SK-N-SH (cell line): Measurements from ENCODE around the gene PARN. TPM values are rescaled to one million over a fixed set of nuclear protein-coding genes. Genes with fewer than 3 reads are reported as not detected.

Source experiments
- CTCF ChIA-PET: fragments of 300-600, 350-600 bp; formaldehyde crosslinking; extraction: SDS; loops from one replicate; lab custom pipeline; 2021; lab: Yijun Ruan, JAX
- POLR2A ChIA-PET: fragments of 350-600 bp; sonication (Branson Sonifier 250); formaldehyde crosslinking; extraction: SDS; loops from one replicate; lab custom pipeline; 2020; ENCODE audit warnings: antibody characterized with exemption, inconsistent platforms; lab: Yijun Ruan, JAX
- DNase-seq: peaks from one replicate; pipeline ENCODE4 v3.0.0; 2012
- H2AFZ ChIP-seq: fragments of 200-600 bp; sonication (generic); 2 replicates; pipeline ENCODE4 v1.8.1; 2016; ENCODE audit warnings: antibody characterized with exemption, mild to moderate bottlenecking, low read depth
- H3F3A ChIP-seq: fragments of 200-600 bp; sonication (generic); replicated peaks from 2 replicates; pipeline ENCODE3; 2016; ENCODE audit warnings: antibody characterized with exemption, mild to moderate bottlenecking; ENCODE audit not compliant: insufficient read depth
- H3K27ac ChIP-seq, 2 experiments: fragments of 200-500 bp in 1 of 2; fragments of 200-600 bp in 1 of 2; sonication (Bioruptor generic) in 1 of 2; sonication (generic), shearing (Covaris generic) in 1 of 2; 2 replicates each; pipeline versions ENCODE4 v1.5.1 to v1.6.1; 2014 to 2016; ENCODE audit warnings: low read depth in 2 of 2, inconsistent platforms in 1 of 2, low read length in 1 of 2, mild to moderate bottlenecking in 1 of 2, mixed read lengths in 1 of 2
- H3K27me3 ChIP-seq: fragments of 200-600 bp; sonication (generic), shearing (Covaris generic); 2 replicates; pipeline ENCODE4 v1.6.1; 2016; ENCODE audit warnings: mixed run types; ENCODE audit not compliant: insufficient read depth
- H3K36me3 ChIP-seq, 2 experiments: fragments of 200-500 bp in 1 of 2; fragments of 200-600 bp in 1 of 2; sonication (Bioruptor generic) in 1 of 2; sonication (generic) in 1 of 2; replicated peaks in 1 of 2; 2 replicates each; pipeline versions ENCODE3 to v1.5.1; 2014 to 2016; ENCODE audit warnings: low read length in 1 of 2, mild to moderate bottlenecking in 1 of 2; ENCODE audit not compliant: insufficient read depth in 2 of 2, control insufficient read depth in 1 of 2
- H3K4me1 ChIP-seq, 2 experiments: fragments of 200-500 bp in 1 of 2; fragments of 200-600 bp in 1 of 2; sonication (Bioruptor generic) in 1 of 2; sonication (generic), shearing (Covaris generic) in 1 of 2; 2 replicates each; pipeline versions ENCODE4 v1.5.1 to v1.6.1; 2014 to 2016; ENCODE audit warnings: low read depth in 1 of 2, low read length in 1 of 2, mixed run types in 1 of 2; ENCODE audit not compliant: insufficient read depth in 2 of 2, control insufficient read depth in 1 of 2
- H3K4me2 ChIP-seq: fragments of 200-600 bp; sonication (generic), shearing (Covaris generic); 2 replicates; pipeline ENCODE4 v1.6.1; 2017; ENCODE audit warnings: mixed run types
- H3K4me3 ChIP-seq, 2 experiments: fragments of 200-500 bp in 1 of 2; fragments of 200-600 bp in 1 of 2; sonication (Bioruptor generic) in 1 of 2; sonication (generic), shearing (Covaris generic) in 1 of 2; 2 replicates each; pipeline versions ENCODE4 v1.5.1 to v1.8.1; 2014 to 2016; ENCODE audit warnings: low read depth in 2 of 2, inconsistent platforms in 1 of 2, low read length in 1 of 2, mild to moderate bottlenecking in 1 of 2, mixed read lengths in 1 of 2, moderate library complexity in 1 of 2
- H3K79me2 ChIP-seq: fragments of 200-600 bp; sonication (generic); 2 replicates; pipeline ENCODE4 v1.8.1; 2017; ENCODE audit warnings: mild to moderate bottlenecking; ENCODE audit not compliant: insufficient read depth
- H3K9ac ChIP-seq: fragments of 200-600 bp; sonication (generic); 2 replicates; pipeline ENCODE4 v1.6.1; 2017; ENCODE audit warnings: mixed run types
- H3K9me2 ChIP-seq: fragments of 200-600 bp; sonication (generic); 2 replicates; pipeline ENCODE4 v1.6.1; 2017; ENCODE audit warnings: mixed run types
- H3K9me3 ChIP-seq: fragments of 200-600 bp; sonication (generic); 2 replicates; pipeline ENCODE4 v1.6.1; 2017; ENCODE audit warnings: mixed run types, mild to moderate bottlenecking, moderate library complexity
- H4K20me1 ChIP-seq: fragments of 200-600 bp; sonication (generic); 2 replicates; pipeline ENCODE4 v1.6.1; 2017; ENCODE audit warnings: mild to moderate bottlenecking, mixed run types; ENCODE audit not compliant: insufficient read depth
- EP300 ChIP-seq, 2 experiments: IDR thresholded peaks; 2 replicates each; pipeline versions ENCODE4 v1.4.0 to v1.6.1; 2012; ENCODE audit warnings: borderline replicate concordance in 1 of 2, low read depth in 1 of 2, low read length in 1 of 2
- FOSL2 ChIP-seq: IDR thresholded peaks from 2 replicates; pipeline ENCODE4 v1.4.0; 2012; ENCODE audit warnings: low read depth, mild to moderate bottlenecking, moderate library complexity, borderline replicate concordance
- FOXM1 ChIP-seq: IDR thresholded peaks from 2 replicates; pipeline ENCODE4 v1.4.0; 2012; ENCODE audit warnings: low read depth, mild to moderate bottlenecking
- GABPA ChIP-seq: IDR thresholded peaks from 2 replicates; pipeline ENCODE4 v1.4.0; 2012; ENCODE audit warnings: low read depth, mild to moderate bottlenecking
- JUND ChIP-seq: IDR thresholded peaks from 2 replicates; pipeline ENCODE4 v1.4.0; 2012
- MXI1 ChIP-seq: IDR thresholded peaks from 2 replicates; pipeline ENCODE4 v1.6.1; 2012; ENCODE audit warnings: mild to moderate bottlenecking, low read depth, low read length, improper control_type of control experiment
- NFIC ChIP-seq: IDR thresholded peaks from 2 replicates; pipeline ENCODE4 v1.4.0; 2012; ENCODE audit warnings: borderline replicate concordance
- POLR2AphosphoS5 ChIP-seq: IDR thresholded peaks from 2 replicates; pipeline ENCODE4 v1.6.1; 2012; ENCODE audit warnings: low read depth, low read length
- SIN3A ChIP-seq: IDR thresholded peaks from 2 replicates; pipeline ENCODE4 v1.6.1; 2012; ENCODE audit warnings: low read depth, mild to moderate bottlenecking, low read length, moderate library complexity, borderline replicate concordance
- TCF12 ChIP-seq: IDR thresholded peaks from 2 replicates; pipeline ENCODE4 v1.4.0; 2012
- TEAD4 ChIP-seq: IDR thresholded peaks from 2 replicates; pipeline ENCODE4 v1.4.0; 2012; ENCODE audit warnings: mild to moderate bottlenecking, borderline replicate concordance; ENCODE audit not compliant: insufficient read depth
- YY1 ChIP-seq: IDR thresholded peaks from 2 replicates; pipeline ENCODE4 v1.4.0; 2012; ENCODE audit warnings: low read depth, mild to moderate bottlenecking
- WGBS: methylation state at CpG from one replicate; pipeline ENCODE4 v1.1.6; 2017; ENCODE audit warnings: low lambda C conversion rate; 5-methylcytosine and 5-hydroxymethylcytosine counted together
- polyA plus RNA-seq, 3 experiments: library from polyadenylated mRNA; depleted of rRNA; stranded (reverse); fragments of >200 nt; gene quantifications; 2 replicates each; pipeline ENCODE4 v1.2.3, GENCODE V29; 2012
- TF ChIP-seq, protein P1 (sequence below): IDR thresholded peaks from 2 replicates; pipeline ENCODE4; 2012
- TF ChIP-seq, protein P2 (sequence below): IDR thresholded peaks from 2 replicates; pipeline ENCODE4 v1.4.0; 2012; ENCODE audit warnings: low read depth, borderline replicate concordance
- TF ChIP-seq, protein P3 (sequence below): IDR thresholded peaks from 2 replicates; pipeline ENCODE4 v1.4.0; 2012; ENCODE audit warnings: low read depth

Gene PARN
- polyA plus RNA-seq, 1 of the 3 experiments (the other 2 are of a cell fraction), result 20.5 TPM

DNA sequence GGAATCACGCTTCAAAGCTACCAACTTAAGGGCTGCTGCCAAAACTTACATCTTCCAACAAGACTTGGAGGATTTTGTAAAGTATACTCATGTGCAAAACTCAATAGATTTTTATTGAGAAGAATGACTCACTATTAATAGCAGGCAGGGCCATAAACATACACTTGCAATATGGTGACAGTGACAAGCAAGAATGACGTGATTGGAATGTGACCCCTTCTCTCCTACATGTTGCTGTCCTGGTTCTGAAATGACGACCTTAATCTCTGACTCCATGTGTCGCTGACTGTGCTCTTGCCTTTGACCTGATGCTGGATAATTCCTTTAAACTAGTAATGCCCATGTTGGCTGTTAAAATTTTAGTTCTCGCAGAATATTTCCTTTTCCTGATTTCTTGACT, 174.5 kb downstream of the PARN start (continued):
- TF ChIP-seq, protein P1, sequence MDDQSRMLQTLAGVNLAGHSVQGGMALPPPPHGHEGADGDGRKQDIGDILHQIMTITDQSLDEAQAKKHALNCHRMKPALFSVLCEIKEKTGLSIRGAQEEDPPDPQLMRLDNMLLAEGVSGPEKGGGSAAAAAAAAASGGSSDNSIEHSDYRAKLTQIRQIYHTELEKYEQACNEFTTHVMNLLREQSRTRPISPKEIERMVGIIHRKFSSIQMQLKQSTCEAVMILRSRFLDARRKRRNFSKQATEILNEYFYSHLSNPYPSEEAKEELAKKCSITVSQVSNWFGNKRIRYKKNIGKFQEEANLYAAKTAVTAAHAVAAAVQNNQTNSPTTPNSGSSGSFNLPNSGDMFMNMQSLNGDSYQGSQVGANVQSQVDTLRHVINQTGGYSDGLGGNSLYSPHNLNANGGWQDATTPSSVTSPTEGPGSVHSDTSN, result peak; percentile 46
- TF ChIP-seq JUND (no peak), FOSL2 (peak; percentile 6; the same call in 1 of the 2 replicates)

DNA sequence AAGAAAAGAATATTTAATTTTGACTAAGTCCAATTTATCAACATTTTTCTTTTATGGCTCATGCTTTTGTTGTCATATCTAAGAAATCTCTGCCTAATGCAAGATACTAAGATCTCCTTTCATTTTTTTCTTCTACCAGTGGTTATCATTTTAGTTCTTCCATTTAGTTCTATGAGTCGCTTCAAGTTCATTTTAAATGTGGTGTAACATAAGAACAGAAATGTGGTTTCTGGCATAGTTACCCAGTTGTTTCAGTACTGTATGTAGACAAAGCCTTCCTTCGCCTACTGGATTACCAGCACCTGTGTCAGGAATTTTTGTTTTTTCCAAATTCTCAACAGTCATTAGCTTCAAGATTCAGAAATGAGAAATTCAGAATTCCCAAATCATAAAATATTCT, 175.7 kb downstream of the PARN start:
- POLR2A ChIA-PET, result no interaction called here
- WGBS, result 75% methylated on average over 2 of the region's 2 CpGs
- Histone ChIP-seq H3K9ac (no peak overlapping the region), H3K9me2 (no peaks in the 10 kb centered on the region), H3K79me2 (no peaks in the 10 kb centered on the region), H3K9me3 (no peaks in the 10 kb centered on the region), H3K27me3 (no peaks in the 10 kb centered on the region), H3K4me3 (no peak overlapping the region), H2AFZ (no peak overlapping the region), H3K36me3 (no peaks in the 10 kb centered on the region), H4K20me1 (no peaks in the 10 kb centered on the region), H3F3A (peaks cover 12% of the 10 kb centered on the region), H3K27ac (peak overlapping the region in 1 of 2 experiments; percentile 27; a peak in 2 of 4 replicates), H3K4me2 (no peak overlapping the region), H3K4me1 (peaks cover 0 to 15% of the 10 kb centered on the region in 2 experiments; a peak in 3 of 4 replicates)
- DNase-seq, result no peak
- CTCF ChIA-PET, result no interaction called here
- no peak for TF ChIP-seq MXI1
- TF ChIP-seq, protein P2, sequence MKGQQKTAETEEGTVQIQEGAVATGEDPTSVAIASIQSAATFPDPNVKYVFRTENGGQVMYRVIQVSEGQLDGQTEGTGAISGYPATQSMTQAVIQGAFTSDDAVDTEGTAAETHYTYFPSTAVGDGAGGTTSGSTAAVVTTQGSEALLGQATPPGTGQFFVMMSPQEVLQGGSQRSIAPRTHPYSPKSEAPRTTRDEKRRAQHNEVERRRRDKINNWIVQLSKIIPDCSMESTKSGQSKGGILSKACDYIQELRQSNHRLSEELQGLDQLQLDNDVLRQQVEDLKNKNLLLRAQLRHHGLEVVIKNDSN, result no peak
- no peak for TF ChIP-seq SIN3A
- TF ChIP-seq FOSL2, result peak; percentile 47; the same call in 1 of the 2 replicates
- TF ChIP-seq TEAD4, result no peak
- TF ChIP-seq YY1, result no peak
- TF ChIP-seq POLR2AphosphoS5, result no peak
- peak in 1 of 2 experiments; percentile 35; a peak in 1 of 4 replicates for TF ChIP-seq EP300 (IDR thresholded peaks at IDR 0.05; ENCODE audit: borderline replicate concordance in 1 of 2, low read depth in 1 of 2, low read length in 1 of 2)
- TF ChIP-seq FOXM1, result 0 out of 2 replicates have a peak, but pooled peaks have one; percentile 29
- peak; percentile 58 for TF ChIP-seq TCF12
- no peak for TF ChIP-seq GABPA
- TF ChIP-seq, protein P3, sequence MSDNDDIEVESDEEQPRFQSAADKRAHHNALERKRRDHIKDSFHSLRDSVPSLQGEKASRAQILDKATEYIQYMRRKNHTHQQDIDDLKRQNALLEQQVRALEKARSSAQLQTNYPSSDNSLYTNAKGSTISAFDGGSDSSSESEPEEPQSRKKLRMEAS, result no peak
- TF ChIP-seq JUND, result peak; percentile 50; the same call in 1 of the 2 replicates
- TF ChIP-seq NFIC, result peak; percentile 12; the same call in 1 of the 2 replicates
- TF ChIP-seq, protein P1, result peak; percentile 30; the same call in 1 of the 2 replicates
